HepG2 (cell line): Measurements from ENCODE around the gene COQ4. TPM values are rescaled to one million over a fixed set of nuclear protein-coding genes. Genes with fewer than 3 reads are reported as not detected.

Experiments
- HNRNPH1 ChIP-seq: fragments of 200-400 bp; formaldehyde crosslinking; optimal IDR thresholded peaks from 2 replicates; pipeline ENCODE3; 2017; ENCODE audit warnings: mild to moderate bottlenecking, low read depth, low read length
- KDM4B ChIP-seq: sonication (generic); formaldehyde crosslinking; IDR thresholded peaks from 2 replicates; pipeline ENCODE4 v1.4.0; 2020; ENCODE audit warnings: missing genetic modification reagents
- PAF1 ChIP-seq: IDR thresholded peaks from 2 replicates; pipeline ENCODE4 v1.6.1; 2016; ENCODE audit warnings: missing genetic modification reagents, missing compliant biosample characterization
- PHF20 ChIP-seq: sonication (generic); formaldehyde crosslinking; IDR thresholded peaks from 2 replicates; pipeline ENCODE4 v1.5.0; 2020; ENCODE audit warnings: mild to moderate bottlenecking, missing genetic modification reagents
- REPIN1 ChIP-seq: sonication (generic); formaldehyde crosslinking; IDR thresholded peaks from 2 replicates; pipeline ENCODE4 v1.8.0; 2022; ENCODE audit warnings: missing genetic modification reagents, low read depth, mild to moderate bottlenecking, borderline replicate concordance
- SIX4 ChIP-seq: sonication (generic); formaldehyde crosslinking; IDR thresholded peaks from 2 replicates; pipeline ENCODE4 v1.4.0; 2020; ENCODE audit warnings: missing genetic modification reagents
- TAF15 ChIP-seq: fragments of 200-400 bp; formaldehyde crosslinking; IDR thresholded peaks from one replicate; pipeline ENCODE4 v1.6.1; 2018; ENCODE audit warnings: mild to moderate bottlenecking, low read depth, low read length; ENCODE audit not compliant: poor library complexity, severe bottlenecking
- ZBTB20 ChIP-seq: sonication (generic); formaldehyde crosslinking; IDR thresholded peaks from 2 replicates; pipeline ENCODE4 v1.8.1; 2023; ENCODE audit warnings: missing genetic modification reagents, low read depth, mild to moderate bottlenecking, borderline replicate concordance
- ZNF431 ChIP-seq: sonication (generic); formaldehyde crosslinking; IDR thresholded peaks from 2 replicates; pipeline ENCODE4 v1.9.0; 2022; ENCODE audit warnings: missing genetic modification reagents, low read depth, mild to moderate bottlenecking, borderline replicate concordance
- ZNF816 ChIP-seq: sonication (generic); formaldehyde crosslinking; IDR thresholded peaks from 2 replicates; pipeline ENCODE4 v1.8.0; 2022; ENCODE audit warnings: missing genetic modification reagents, mild to moderate bottlenecking, borderline replicate concordance
- polyA plus RNA-seq, 8 experiments: library from polyadenylated mRNA; depleted of rRNA in 3 of 8; stranded (reverse) in 7 of 8; unstranded in 1 of 8; fragments of >200 nt; fragmentation: Illumina TruSeq in 4 of 8; extraction: Trizol in 4 of 8; gene quantifications; 2 replicates each; pipeline versions ENCODE4 v1.2.1 to v1.2.3, GENCODE V29; 2011 to 2016; ENCODE audit warnings: low read depth in 4 of 8, missing spikeins in 1 of 8, mixed read lengths in 1 of 8; ENCODE audit not compliant: insufficient read depth in 1 of 8
- total RNA-seq, 5 experiments: library from RNA; depleted of rRNA; stranded (reverse); fragments of >200 nt; fragmentation: Illumina TruSeq; extraction: Trizol; gene quantifications; 2 replicates each; pipeline ENCODE4 v1.2.3, GENCODE V29; 2016; ENCODE audit warnings: low read depth in 1 of 5
- TF ChIP-seq, protein P1 (sequence below): IDR thresholded peaks from 2 replicates; pipeline ENCODE4 v1.6.1; 2016
- TF ChIP-seq, protein P2 (sequence below): sonication (generic); formaldehyde crosslinking; IDR thresholded peaks from 2 replicates; pipeline ENCODE4 v1.9.0; 2021; ENCODE audit warnings: missing genetic modification reagents, mild to moderate bottlenecking, borderline replicate concordance
- TF ChIP-seq, protein P3 (sequence below): sonication (generic); formaldehyde crosslinking; IDR thresholded peaks from 2 replicates; pipeline ENCODE4 v1.9.0; 2022; ENCODE audit warnings: low read depth, missing genetic modification reagents
- TF ChIP-seq, protein P4 (sequence below): sonication (generic); formaldehyde crosslinking; IDR thresholded peaks from 2 replicates; pipeline ENCODE4 v1.4.0; 2020; ENCODE audit warnings: missing genetic modification reagents
- TF ChIP-seq, protein P5 (sequence below): sonication (generic); formaldehyde crosslinking; IDR thresholded peaks from 2 replicates; pipeline ENCODE4 v1.4.0; 2020; ENCODE audit warnings: mild to moderate bottlenecking, missing genetic modification reagents, borderline replicate concordance
- TF ChIP-seq, protein P6 (sequence below): sonication (generic); formaldehyde crosslinking; IDR thresholded peaks from 2 replicates; pipeline ENCODE4 v1.9.0; 2021; ENCODE audit warnings: missing genetic modification reagents, borderline replicate concordance

Gene COQ4
- total and polyA plus RNA-seq, 2 of the 13 experiments (the other 11 are each of a cell fraction or from before 2014, with no cell fraction given), result 26.1 to 36.0 TPM

DNA sequence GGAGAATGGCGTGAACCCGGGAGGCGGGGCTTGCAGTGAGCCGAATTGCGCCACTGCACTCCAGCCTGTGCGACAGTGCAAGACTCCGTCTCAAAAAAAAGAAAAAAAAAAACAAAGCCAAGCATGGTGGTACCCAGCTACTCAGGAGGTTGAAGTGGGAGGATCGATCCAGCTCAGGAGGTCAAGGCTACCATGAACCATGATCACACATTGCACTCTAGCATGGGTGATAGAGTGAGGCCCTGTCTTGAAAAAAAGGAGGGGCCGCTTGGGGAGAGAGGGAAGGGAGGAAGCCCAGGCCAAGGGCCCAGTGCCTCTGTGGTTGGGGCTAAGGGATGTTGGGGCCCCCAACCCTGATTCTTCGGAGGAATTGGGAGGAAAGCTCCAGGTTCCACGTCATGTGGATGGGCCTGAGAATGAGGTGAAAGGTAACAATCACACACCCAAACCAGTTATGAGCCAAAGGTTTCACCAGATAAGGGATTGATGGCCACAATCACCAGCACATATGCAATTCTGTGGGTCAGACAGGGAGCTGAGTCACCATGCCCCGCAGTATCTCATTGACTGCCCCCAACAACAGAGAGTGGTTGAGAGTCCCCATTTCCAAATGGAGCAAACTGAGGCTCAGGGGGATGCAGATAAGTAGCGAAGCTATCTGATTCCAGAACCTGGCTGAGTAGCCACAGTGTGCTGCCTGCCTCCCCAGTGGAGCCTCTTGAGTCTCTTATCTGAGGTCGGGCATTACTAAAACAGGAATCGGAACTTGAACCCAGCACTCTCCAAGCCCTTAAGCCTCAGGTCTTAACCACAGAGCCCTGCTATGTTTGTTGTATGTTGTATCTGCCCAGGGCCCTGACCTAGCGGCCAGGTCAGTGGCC is 26.1 kb upstream of the COQ4 start (continued):
- TF ChIP-seq PHF20 (CRISPR knock-in tag) (0 out of 2 replicates have a peak, but pooled peaks have one; percentile 31), SIX4 (CRISPR knock-in tag) (no peak), PAF1 (CRISPR knock-in tag) (no peak), ZNF816 (no peak), KDM4B (CRISPR knock-in tag) (no peak), ZBTB20 (CRISPR knock-in tag) (peak; percentile 42; the same call in 1 of the 2 replicates), HNRNPH1 (no peak), TAF15 (no peak), REPIN1 (CRISPR knock-in tag) (no peak; the same call in 1 of the 2 replicates), ZNF431 (0 out of 2 replicates have a peak, but pooled peaks have one; percentile 37)
- TF ChIP-seq, protein P1, sequence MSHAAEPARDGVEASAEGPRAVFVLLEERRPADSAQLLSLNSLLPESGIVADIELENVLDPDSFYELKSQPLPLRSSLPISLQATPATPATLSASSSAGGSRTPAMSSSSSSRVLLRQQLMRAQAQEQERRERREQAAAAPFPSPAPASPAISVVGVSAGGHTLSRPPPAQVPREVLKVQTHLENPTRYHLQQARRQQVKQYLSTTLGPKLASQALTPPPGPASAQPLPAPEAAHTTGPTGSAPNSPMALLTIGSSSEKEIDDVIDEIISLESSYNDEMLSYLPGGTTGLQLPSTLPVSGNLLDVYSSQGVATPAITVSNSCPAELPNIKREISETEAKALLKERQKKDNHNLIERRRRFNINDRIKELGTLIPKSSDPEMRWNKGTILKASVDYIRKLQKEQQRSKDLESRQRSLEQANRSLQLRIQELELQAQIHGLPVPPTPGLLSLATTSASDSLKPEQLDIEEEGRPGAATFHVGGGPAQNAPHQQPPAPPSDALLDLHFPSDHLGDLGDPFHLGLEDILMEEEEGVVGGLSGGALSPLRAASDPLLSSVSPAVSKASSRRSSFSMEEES (CRISPR knock-in tag), result no peak; the same call in 1 of the 2 replicates
- TF ChIP-seq, protein P2, sequence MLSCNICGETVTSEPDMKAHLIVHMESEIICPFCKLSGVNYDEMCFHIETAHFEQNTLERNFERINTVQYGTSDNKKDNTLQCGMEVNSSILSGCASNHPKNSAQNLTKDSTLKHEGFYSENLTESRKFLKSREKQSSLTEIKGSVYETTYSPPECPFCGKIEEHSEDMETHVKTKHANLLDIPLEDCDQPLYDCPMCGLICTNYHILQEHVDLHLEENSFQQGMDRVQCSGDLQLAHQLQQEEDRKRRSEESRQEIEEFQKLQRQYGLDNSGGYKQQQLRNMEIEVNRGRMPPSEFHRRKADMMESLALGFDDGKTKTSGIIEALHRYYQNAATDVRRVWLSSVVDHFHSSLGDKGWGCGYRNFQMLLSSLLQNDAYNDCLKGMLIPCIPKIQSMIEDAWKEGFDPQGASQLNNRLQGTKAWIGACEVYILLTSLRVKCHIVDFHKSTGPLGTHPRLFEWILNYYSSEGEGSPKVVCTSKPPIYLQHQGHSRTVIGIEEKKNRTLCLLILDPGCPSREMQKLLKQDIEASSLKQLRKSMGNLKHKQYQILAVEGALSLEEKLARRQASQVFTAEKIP, result no peak
- TF ChIP-seq, protein P3, sequence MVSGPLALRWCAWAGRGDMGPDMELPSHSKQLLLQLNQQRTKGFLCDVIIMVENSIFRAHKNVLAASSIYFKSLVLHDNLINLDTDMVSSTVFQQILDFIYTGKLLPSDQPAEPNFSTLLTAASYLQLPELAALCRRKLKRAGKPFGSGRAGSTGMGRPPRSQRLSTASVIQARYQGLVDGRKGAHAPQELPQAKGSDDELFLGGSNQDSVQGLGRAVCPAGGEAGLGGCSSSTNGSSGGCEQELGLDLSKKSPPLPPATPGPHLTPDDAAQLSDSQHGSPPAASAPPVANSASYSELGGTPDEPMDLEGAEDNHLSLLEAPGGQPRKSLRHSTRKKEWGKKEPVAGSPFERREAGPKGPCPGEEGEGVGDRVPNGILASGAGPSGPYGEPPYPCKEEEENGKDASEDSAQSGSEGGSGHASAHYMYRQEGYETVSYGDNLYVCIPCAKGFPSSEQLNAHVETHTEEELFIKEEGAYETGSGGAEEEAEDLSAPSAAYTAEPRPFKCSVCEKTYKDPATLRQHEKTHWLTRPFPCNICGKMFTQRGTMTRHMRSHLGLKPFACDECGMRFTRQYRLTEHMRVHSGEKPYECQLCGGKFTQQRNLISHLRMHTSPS, result no peak
- TF ChIP-seq, protein P4, sequence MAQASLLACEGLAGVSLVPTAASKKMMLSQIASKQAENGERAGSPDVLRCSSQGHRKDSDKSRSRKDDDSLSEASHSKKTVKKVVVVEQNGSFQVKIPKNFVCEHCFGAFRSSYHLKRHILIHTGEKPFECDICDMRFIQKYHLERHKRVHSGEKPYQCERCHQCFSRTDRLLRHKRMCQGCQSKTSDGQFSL (CRISPR knock-in tag), result no peak
- TF ChIP-seq, protein P5, sequence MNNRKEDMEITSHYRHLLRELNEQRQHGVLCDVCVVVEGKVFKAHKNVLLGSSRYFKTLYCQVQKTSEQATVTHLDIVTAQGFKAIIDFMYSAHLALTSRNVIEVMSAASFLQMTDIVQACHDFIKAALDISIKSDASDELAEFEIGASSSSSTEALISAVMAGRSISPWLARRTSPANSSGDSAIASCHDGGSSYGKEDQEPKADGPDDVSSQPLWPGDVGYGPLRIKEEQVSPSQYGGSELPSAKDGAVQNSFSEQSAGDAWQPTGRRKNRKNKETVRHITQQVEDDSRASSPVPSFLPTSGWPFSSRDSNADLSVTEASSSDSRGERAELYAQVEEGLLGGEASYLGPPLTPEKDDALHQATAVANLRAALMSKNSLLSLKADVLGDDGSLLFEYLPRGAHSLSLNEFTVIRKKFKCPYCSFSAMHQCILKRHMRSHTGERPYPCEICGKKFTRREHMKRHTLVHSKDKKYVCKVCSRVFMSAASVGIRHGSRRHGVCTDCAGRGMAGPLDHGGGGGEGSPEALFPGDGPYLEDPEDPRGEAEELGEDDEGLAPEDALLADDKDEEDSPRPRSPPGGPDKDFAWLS (CRISPR knock-in tag), result no peak
- TF ChIP-seq, protein P6, sequence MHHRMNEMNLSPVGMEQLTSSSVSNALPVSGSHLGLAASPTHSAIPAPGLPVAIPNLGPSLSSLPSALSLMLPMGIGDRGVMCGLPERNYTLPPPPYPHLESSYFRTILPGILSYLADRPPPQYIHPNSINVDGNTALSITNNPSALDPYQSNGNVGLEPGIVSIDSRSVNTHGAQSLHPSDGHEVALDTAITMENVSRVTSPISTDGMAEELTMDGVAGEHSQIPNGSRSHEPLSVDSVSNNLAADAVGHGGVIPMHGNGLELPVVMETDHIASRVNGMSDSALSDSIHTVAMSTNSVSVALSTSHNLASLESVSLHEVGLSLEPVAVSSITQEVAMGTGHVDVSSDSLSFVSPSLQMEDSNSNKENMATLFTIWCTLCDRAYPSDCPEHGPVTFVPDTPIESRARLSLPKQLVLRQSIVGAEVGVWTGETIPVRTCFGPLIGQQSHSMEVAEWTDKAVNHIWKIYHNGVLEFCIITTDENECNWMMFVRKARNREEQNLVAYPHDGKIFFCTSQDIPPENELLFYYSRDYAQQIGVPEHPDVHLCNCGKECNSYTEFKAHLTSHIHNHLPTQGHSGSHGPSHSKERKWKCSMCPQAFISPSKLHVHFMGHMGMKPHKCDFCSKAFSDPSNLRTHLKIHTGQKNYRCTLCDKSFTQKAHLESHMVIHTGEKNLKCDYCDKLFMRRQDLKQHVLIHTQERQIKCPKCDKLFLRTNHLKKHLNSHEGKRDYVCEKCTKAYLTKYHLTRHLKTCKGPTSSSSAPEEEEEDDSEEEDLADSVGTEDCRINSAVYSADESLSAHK (CRISPR knock-in tag), result no peak
